ENCODE results near the gene CDC34.
A peak's percentile ranks its signal among the peaks of the same experiment; 100 is the strongest.

CDC34 gene

DNA sequence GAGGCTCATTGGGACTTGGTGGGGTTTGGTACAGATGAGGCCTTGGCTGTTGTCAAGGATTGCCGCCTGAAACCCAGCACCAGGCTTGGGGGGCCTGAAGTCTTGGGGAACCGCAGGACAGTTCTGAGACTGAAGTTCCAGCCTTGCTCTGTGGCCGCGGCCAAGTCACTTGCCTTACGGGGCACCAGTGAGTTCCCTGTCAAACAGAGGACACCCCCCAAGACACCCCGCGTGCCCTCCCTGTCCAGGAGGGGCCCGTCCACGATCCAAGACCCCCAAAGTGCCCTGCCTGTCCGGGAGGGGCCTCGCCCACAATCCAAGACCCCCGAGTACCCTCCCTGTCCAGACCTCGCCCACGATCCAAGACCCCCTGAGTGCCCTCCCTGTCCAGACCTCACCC lies 2.5 kb downstream of the CDC34 start:
- H3K4me2 ChIP-seq = peak overlapping the region; percentile 99

DNA sequence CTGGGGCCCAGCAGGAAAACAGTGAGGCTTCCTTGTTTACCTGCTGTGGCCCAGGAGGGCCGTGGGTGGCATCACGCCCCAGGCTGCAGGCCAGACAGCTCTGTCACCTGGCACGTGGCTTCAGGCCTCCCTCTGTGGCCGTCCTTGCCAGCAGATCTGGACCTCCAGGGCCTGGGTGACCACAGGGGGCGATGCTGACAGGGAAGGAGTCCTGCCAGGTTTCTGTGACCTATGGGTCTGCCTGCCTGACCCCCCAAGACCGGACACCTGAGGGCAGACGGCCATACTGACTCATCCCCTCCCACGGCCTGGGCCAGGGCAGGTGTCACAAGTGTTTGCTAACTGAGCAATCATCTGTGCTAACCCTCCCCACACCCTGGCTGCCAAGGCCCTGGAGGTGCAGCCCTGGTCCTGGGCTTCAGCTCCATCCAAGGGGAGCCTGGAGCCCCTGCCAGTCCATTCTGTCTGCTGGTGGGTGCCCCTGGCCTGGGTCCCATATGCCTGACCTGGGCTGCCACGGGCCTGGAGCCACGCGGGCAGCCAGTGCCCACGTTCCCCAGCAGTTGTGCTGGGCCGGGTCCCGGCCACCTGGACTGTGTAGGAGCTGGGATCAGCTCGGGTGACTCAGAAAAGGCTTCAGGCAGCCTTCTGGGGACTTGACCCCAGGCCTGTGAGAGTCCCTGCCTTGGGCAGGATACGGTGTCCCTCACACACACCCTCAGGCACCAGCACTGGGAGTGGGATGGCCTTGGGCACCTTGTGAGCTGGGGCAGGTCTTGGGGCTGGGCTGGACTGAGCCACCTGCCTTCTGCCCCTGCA lies 3.7 kb downstream of the CDC34 start:
- H3K27me3 ChIP-seq = no peaks in the 10 kb centered on the region
- no peak for TF ChIP-seq Cebpa-rat (IDR thresholded peaks at IDR 0.05)
- no peak overlapping the region for H3K9ac ChIP-seq
- H3K9me3 ChIP-seq = no peaks in the 10 kb centered on the region
- peaks cover 57% of the 10 kb centered on the region for H3K36me3 ChIP-seq
- 0 out of 2 replicates have a peak overlapping the region, but pooled peaks have one; percentile 6 for H3K27ac ChIP-seq
- peaks cover 42% of the 10 kb centered on the region for H3K4me1 ChIP-seq
- peaks cover 73% of the 10 kb centered on the region for H4K20me1 ChIP-seq
- H3K4me2 ChIP-seq = no peak overlapping the region
- H3K4me3 ChIP-seq = no peak overlapping the region

More for the DNA sequence above, 2.5 kb downstream of the CDC34 start:
- H3K4me3 ChIP-seq = peak overlapping the region; percentile 87
- H3K27ac ChIP-seq = peak overlapping the region; percentile 90
- H3K27me3 ChIP-seq = no peaks in the 10 kb centered on the region
- TF ChIP-seq Cebpa-rat (IDR thresholded peaks at IDR 0.05) = no peak
- H3K9ac ChIP-seq = peak overlapping the region; percentile 90
- H3K36me3 ChIP-seq = peaks cover 49% of the 10 kb centered on the region
- H3K9me3 ChIP-seq = no peaks in the 10 kb centered on the region
- H4K20me1 ChIP-seq = peaks cover 67% of the 10 kb centered on the region
- H3K4me1 ChIP-seq = peaks cover 37% of the 10 kb centered on the region

DNA sequence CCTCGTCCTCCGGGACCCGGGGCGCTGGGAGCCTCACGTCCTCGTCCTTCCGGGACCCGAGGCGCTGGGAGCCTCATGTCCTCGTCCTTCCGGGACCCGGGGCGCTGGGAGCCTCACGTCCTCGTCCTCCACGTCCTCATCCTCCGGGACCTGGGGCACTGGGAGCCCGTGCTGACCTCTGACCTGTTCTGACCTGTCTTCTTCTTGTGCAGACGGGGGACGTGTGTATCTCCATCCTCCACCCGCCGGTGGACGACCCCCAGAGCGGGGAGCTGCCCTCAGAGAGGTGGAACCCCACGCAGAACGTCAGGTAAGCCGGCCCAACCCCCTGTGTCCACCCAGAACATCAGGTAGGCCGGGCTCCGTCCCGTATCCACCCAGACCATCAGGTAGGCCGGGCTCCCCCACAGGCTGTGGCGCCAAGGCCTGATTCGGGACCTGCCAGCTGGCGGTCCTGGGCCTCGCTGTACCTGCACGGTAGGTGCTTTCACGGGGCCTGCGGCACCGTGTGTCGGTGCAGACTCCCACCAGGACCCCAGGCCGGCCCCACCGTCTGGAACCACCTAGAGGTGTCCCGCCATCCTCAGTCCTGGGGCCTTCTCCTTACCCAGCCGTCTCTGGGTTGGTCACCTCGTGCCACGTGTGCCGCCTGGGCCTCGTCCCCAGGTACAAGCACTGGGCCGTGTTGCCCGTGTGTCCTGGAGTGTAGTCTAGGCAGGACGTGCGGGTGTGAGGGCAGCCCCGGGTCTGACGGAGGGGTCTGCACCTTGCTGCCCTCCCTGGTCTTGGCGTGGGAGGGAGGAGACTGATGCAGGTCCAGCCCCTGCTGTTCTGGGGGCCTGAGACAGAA lies 4.7 kb downstream of the CDC34 start:
- H3K4me1 ChIP-seq = peaks cover 36% of the 10 kb centered on the region
- no peaks in the 10 kb centered on the region for H3K27me3 ChIP-seq
- no peak overlapping the region for H3K27ac ChIP-seq
- H3K9me3 ChIP-seq = no peaks in the 10 kb centered on the region
- H4K20me1 ChIP-seq = peaks cover 79% of the 10 kb centered on the region
- no peak overlapping the region for H3K4me2 ChIP-seq
- no peak for TF ChIP-seq Cebpa-rat (IDR thresholded peaks at IDR 0.05)
- H3K9ac ChIP-seq = no peak overlapping the region
- no peak overlapping the region for H3K4me3 ChIP-seq
- H3K36me3 ChIP-seq = peaks cover 63% of the 10 kb centered on the region

DNA sequence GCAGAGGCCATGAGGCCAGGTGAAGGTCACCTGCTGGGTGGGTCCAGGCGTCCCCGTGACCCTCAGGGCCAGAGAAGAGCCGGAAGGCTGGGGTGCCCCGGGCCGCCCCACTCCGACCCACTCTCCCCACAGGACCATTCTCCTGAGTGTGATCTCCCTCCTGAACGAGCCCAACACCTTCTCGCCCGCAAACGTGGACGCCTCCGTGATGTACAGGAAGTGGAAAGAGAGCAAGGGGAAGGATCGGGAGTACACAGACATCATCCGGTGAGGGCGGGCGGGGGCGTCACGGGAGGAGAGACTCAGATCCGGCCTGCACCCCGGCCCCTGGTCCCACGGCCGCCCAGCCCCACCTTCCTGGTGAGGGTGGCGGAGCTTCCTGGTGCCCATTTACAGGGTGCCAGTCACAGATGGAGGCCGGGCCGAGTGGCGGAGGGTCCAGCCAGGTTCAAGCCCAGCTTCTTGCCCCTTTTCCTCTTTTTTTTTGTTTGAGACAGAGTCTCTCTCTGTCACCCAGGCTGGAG lies 5.4 kb downstream of the CDC34 start:
- Histone ChIP-seq H3K9me3 (no peaks in the 10 kb centered on the region), H3K4me2 (no peak overlapping the region), H3K4me3 (no peak overlapping the region), H3K36me3 (peaks cover 70% of the 10 kb centered on the region), H3K27me3 (no peaks in the 10 kb centered on the region), H4K20me1 (peaks cover 84% of the 10 kb centered on the region), H3K9ac (no peak overlapping the region), H3K27ac (no peak overlapping the region), H3K4me1 (peaks cover 41% of the 10 kb centered on the region)
- TF ChIP-seq Cebpa-rat (IDR thresholded peaks at IDR 0.05) = no peak

DNA sequence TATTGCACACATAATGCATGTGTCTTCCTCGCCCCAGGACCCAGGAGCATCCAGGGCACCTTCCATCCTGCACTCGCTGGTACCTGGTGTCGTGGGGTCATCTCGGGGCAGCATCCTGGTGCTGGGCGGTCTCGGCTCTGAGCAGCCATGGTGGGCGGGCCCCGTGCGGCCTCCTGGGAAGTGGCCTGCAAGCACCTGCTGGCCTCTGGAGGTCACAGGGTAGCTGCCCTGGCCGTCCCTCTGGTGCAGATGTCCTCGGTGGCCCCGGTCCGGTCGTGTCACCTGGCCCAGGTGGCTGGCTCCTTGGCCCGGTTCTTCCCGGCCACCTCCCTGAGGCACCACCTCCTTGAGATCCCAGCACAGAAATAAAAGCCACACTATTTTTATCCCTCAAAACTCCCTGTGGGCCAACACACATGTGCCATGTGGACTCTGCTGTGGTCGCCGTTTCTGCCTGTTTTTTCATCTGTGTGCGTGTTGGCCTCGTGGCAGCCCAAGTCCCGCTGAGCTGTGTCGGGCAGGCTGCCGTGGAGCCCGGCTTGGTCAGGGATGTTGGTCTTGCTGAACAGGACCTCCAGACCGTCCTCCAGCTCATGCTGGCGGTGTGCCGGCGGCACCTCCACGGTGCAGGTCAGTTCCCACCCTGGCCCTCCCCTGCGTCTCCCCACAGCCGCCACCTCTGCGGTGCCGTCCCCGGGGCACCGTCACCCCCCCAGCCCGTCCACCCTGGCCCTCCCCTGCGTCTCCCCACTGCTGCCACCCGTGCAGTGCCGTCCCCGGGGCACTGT lies 7.3 kb downstream of the CDC34 start:
- Histone ChIP-seq H3K9me3 (no peaks in the 10 kb centered on the region), H3K36me3 (peaks cover 86% of the 10 kb centered on the region), H3K4me1 (peaks cover 43% of the 10 kb centered on the region), H3K9ac (peak overlapping the region; percentile 48; the same call in 1 of the 2 replicates), H3K27me3 (no peaks in the 10 kb centered on the region), H3K4me2 (peak overlapping the region; percentile 81), H3K4me3 (no peak overlapping the region; the same call in 1 of the 2 replicates), H4K20me1 (peaks cover 73% of the 10 kb centered on the region), H3K27ac (peak overlapping the region; percentile 75)
- no peak for TF ChIP-seq Cebpa-rat (IDR thresholded peaks at IDR 0.05)

DNA sequence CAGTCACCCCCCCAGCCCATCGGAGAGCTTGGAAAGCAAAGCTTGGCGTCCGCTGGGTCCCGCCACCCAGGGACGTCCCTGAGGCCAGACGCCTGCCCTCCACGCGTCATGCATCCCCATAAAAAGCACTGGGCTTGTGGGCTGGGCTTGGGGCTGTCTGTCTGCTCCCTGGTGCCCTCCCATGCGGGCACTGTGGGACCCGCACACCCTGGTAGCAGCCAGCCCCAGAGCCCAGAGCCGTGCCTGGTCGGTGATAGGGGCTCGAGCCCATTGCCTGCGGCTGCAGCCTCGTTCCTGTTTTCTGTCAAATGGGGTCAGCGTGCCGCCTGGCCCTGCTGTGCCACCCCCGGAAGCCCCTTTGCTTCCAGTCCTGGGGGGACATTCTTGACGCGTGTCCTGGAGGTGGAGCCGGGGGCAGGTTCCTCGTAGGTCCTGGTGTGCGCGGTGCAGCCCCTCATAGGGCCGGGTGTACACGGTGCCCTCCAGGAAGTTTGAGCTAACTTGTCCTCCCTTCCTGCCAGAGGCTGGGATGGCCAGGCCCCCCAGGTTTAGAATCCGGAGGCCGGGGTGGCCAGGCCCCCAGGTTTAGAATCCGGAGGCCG lies 8.0 kb downstream of the CDC34 start:
- Histone ChIP-seq H4K20me1 (peaks cover 71% of the 10 kb centered on the region), H3K27ac (peak overlapping the region; percentile 75), H3K27me3 (no peaks in the 10 kb centered on the region), H3K36me3 (peaks cover 84% of the 10 kb centered on the region), H3K4me1 (peaks cover 44% of the 10 kb centered on the region), H3K9ac (peak overlapping the region; percentile 48; the same call in 1 of the 2 replicates), H3K9me3 (no peaks in the 10 kb centered on the region), H3K4me2 (peak overlapping the region; percentile 81), H3K4me3 (no peak overlapping the region)
- TF ChIP-seq Cebpa-rat (IDR thresholded peaks at IDR 0.05) = no peak

DNA sequence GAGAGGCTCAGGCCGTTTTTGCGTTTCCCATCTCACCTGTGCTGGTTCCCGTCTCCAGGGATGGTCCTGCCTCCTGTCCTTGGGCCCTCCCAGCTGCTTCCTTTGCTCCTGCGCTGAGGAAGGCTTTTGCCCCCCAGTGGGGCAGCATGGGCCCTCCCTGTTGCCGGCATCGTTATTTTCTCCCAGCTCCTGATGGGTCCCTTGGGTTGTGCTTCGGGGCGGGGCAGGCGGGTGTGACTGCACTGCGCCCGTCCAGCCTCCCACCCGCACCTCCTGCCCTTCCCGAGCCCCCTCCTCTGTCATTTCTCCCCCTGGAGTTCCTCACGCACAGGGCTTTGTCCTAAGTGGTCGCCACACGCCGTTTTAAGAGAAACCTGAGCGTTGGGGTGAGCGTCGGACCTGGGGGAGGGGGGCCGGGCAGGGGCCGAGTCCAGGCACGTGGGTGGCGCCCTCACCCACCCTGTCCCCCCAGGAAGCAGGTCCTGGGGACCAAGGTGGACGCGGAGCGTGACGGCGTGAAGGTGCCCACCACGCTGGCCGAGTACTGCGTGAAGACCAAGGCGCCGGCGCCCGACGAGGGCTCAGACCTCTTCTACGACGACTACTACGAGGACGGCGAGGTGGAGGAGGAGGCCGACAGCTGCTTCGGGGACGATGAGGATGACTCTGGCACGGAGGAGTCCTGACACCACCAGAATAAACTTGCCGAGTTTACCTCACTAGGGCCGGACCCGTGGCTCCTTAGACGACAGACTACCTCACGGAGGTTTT lies 9.5 kb downstream of the CDC34 start:
- Histone ChIP-seq H3K36me3 (peaks cover 70% of the 10 kb centered on the region), H3K9me3 (no peaks in the 10 kb centered on the region), H4K20me1 (peaks cover 56% of the 10 kb centered on the region), H3K4me3 (no peak overlapping the region), H3K9ac (no peak overlapping the region), H3K4me1 (peaks cover 44% of the 10 kb centered on the region), H3K4me2 (no peak overlapping the region), H3K27me3 (no peaks in the 10 kb centered on the region), H3K27ac (no peak overlapping the region)
- TF ChIP-seq Cebpa-rat (IDR thresholded peaks at IDR 0.05) = no peak

DNA sequence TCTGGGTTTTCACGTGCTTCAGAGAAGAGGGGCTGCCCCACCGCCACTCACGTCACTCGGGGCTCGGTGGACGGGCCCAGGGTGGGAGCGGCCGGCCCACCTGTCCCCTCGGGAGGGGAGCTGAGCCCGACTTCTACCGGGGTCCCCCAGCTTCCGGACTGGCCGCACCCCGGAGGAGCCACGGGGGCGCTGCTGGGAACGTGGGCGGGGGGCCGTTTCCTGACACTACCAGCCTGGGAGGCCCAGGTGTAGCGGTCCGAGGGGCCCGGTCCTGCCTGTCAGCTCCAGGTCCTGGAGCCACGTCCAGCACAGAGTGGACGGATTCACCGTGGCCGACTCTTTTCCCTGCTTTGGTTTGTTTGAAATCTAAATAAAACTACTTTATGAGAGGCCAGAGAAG lies 10.1 kb downstream of the CDC34 start:
- no peaks in the 10 kb centered on the region for H3K9me3 ChIP-seq
- H3K9ac ChIP-seq = no peak overlapping the region
- peaks cover 44% of the 10 kb centered on the region for H3K4me1 ChIP-seq
- H3K27me3 ChIP-seq = no peaks in the 10 kb centered on the region
- peaks cover 49% of the 10 kb centered on the region for H4K20me1 ChIP-seq
- 0 out of 2 replicates have a peak overlapping the region, but pooled peaks have one; percentile 35 for H3K27ac ChIP-seq
- no peak overlapping the region; the same call in 1 of the 2 replicates for H3K4me2 ChIP-seq
- peaks cover 64% of the 10 kb centered on the region for H3K36me3 ChIP-seq
- no peak overlapping the region for H3K4me3 ChIP-seq
- TF ChIP-seq Cebpa-rat (IDR thresholded peaks at IDR 0.05) = no peak

All from BLaER1 (cell line).